ENCODE measurements around the gene GPD2.

GRCh38 chr2:156619021-156619539 lies 182.9 kb downstream of the GPD2 start:
- TF ChIP-seq EZH2 (IDR thresholded peaks at IDR 0.05; ENCODE audit: borderline replicate concordance, insufficient read depth, low read depth, low read length, poor library complexity, severe bottlenecking) (no peak), CTCF (IDR thresholded peaks at IDR 0.05) (no peak)
